DND-41 (cell line): ENCODE data around the gene CHEK1.
A peak's percentile ranks its signal among the peaks of the same experiment; 100 is the strongest.
"Not testable (repeated sequence)": the region's sequence is repeated elsewhere in the genome, so short reads cannot be mapped to it uniquely, and the experiment has no call there.

Source experiments
- ATAC-seq: fragments of 200-7000 bp; cut with Tn5 transposase; 3 replicates; pipeline ENCODE4 v1.9.1; 2021; ENCODE audit warnings: low read depth; ENCODE audit not compliant: insufficient read depth
- DNase-seq: peaks from one replicate; pipeline ENCODE4 v3.0.0-alpha.2; 2020
- H2AFZ ChIP-seq: 2 replicates; pipeline ENCODE4 v1.6.0; 2012; ENCODE audit warnings: low read depth, low read length
- H3K27ac ChIP-seq: 2 replicates; pipeline ENCODE4 v1.5.1; 2012; ENCODE audit warnings: low read length, inconsistent platforms
- H3K27me3 ChIP-seq: fragments of 200-600 bp; sonication (generic); 2 replicates; pipeline ENCODE4 v1.6.0; 2012; ENCODE audit warnings: low read length, mild to moderate bottlenecking, inconsistent platforms; ENCODE audit not compliant: insufficient read depth, poor library complexity
- H3K36me3 ChIP-seq: 2 replicates; pipeline ENCODE4 v1.5.1; 2012; ENCODE audit warnings: low read length, inconsistent platforms; ENCODE audit not compliant: insufficient read depth
- H3K4me1 ChIP-seq: 2 replicates; pipeline ENCODE4 v1.5.1; 2012; ENCODE audit warnings: mild to moderate bottlenecking, low read length; ENCODE audit not compliant: insufficient read depth
- H3K4me2 ChIP-seq: 2 replicates; pipeline ENCODE4 v1.6.0; 2012; ENCODE audit warnings: mild to moderate bottlenecking, moderate library complexity, low read length, inconsistent platforms; ENCODE audit not compliant: insufficient read depth
- H3K4me3 ChIP-seq, 2 experiments: fragments of 200-600 bp in 1 of 2; shearing (Covaris generic) in 1 of 2; 2 replicates each; pipeline ENCODE4 v1.5.1; 2012 to 2016; ENCODE audit warnings: inconsistent platforms in 2 of 2, low read length in 2 of 2, mild to moderate bottlenecking in 2 of 2, low read depth in 1 of 2, moderate library complexity in 1 of 2
- H3K79me2 ChIP-seq: 2 replicates; pipeline ENCODE4 v1.6.0; 2012; ENCODE audit warnings: low read length, inconsistent platforms; ENCODE audit not compliant: insufficient read depth
- H3K9ac ChIP-seq: 2 replicates; pipeline ENCODE4 v1.6.0; 2012; ENCODE audit warnings: low read depth, mild to moderate bottlenecking, inconsistent platforms, low read length, moderate library complexity
- H3K9me3 ChIP-seq: 2 replicates; pipeline ENCODE4 v1.5.1; 2012; ENCODE audit warnings: low read length, moderate library complexity, mild to moderate bottlenecking, inconsistent platforms; ENCODE audit not compliant: insufficient read depth, severe bottlenecking
- H4K20me1 ChIP-seq: 2 replicates; pipeline ENCODE4 v1.6.0; 2012; ENCODE audit warnings: low read length; ENCODE audit not compliant: insufficient read depth
- EZH2 ChIP-seq: IDR thresholded peaks from 3 replicates; pipeline ENCODE4 v1.6.1; 2012; ENCODE audit warnings: borderline replicate concordance, low read depth, mild to moderate bottlenecking, moderate library complexity, low read length, inconsistent platforms; ENCODE audit not compliant: severe bottlenecking
- TF ChIP-seq, protein P1 (sequence below): IDR thresholded peaks from 2 replicates; pipeline ENCODE4 v1.5.1; 2012; ENCODE audit warnings: borderline replicate concordance, low read length, moderate library complexity, mild to moderate bottlenecking; ENCODE audit not compliant: poor library complexity, severe bottlenecking; ENCODE audit errors: extremely low read depth

CHEK1 gene

DNA sequence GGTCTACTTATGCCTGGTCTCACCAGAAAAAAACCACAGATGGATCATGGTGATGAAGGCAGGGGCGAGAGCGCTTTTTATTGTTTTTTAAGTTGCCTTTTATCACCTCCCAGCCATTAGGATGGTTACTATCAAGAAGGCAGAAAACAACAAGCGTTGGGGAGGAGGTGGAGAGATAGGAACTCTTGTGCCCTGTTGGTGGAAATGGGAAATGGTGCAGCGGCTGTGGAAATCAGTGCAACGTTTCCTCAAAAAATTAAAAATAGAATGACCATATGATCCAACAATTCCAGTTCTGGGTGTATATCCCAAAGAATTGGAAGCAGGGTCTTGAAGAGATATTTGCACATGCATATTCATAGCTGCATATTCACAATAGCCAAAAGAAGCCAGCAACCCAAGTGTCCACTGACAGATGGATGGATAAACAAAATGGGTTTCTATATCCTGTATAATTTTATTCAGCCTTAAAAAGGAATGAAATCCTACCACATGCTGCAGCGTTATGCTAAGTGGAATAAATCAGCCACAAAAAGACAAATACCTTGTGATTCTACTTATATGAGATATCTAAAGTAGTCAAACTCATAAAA lies 76.2 kb downstream of the CHEK1 start:
- Histone ChIP-seq H3K36me3 (no peaks in the 10 kb centered on the region), H3K9me3 (no peaks in the 10 kb centered on the region), H4K20me1 (no peaks in the 10 kb centered on the region), H3K27me3 (no peaks in the 10 kb centered on the region), H3K79me2 (no peaks in the 10 kb centered on the region), H3K4me2 (no peak overlapping the region), H3K9ac (no peak overlapping the region), H3K4me1 (peaks cover 19% of the 10 kb centered on the region), H3K4me3 (no peak overlapping the region), H2AFZ (no peak overlapping the region), H3K27ac (no peak overlapping the region)
- TF ChIP-seq, protein P1, sequence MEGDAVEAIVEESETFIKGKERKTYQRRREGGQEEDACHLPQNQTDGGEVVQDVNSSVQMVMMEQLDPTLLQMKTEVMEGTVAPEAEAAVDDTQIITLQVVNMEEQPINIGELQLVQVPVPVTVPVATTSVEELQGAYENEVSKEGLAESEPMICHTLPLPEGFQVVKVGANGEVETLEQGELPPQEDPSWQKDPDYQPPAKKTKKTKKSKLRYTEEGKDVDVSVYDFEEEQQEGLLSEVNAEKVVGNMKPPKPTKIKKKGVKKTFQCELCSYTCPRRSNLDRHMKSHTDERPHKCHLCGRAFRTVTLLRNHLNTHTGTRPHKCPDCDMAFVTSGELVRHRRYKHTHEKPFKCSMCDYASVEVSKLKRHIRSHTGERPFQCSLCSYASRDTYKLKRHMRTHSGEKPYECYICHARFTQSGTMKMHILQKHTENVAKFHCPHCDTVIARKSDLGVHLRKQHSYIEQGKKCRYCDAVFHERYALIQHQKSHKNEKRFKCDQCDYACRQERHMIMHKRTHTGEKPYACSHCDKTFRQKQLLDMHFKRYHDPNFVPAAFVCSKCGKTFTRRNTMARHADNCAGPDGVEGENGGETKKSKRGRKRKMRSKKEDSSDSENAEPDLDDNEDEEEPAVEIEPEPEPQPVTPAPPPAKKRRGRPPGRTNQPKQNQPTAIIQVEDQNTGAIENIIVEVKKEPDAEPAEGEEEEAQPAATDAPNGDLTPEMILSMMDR, result no peak
- no peak for TF ChIP-seq EZH2
- no peak for ATAC-seq
- DNase-seq, result no peak

DNA sequence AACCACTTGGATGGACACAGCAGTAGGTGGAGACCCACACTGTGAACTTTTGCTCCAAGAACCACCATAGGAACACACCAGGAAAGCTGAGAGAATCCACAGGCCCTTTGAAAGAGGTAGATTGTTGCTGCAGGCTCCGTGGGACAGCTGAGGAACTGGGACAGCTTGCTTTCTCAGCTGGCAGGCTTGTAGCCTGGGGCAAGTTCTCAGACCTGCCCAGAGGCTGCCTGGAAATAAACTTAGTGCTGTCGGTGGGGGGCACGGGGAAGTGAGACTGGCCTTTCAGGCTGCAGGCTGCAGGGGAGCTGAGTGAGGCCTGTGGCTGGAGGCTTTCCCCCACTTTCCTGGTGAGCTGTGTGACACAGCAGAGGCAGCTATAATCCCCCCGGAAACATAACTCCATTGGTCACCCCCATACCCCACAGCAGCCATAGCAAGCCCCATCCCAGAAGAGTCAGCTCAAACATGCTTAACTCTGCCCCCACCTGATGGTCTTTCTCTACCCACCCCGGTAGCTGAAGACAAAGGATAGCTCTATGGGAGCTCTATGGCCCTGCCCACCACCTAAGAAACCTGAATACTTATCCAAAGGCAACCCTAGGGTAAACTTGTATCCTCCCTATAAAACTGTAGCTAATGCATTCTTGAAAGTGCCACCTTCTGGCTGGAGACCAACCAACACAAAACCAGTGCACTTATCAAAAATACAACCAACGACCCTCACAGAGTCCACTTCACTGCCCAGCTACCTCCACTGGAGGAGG lies 77.1 kb downstream of the CHEK1 start:
- no peak for TF ChIP-seq EZH2
- TF ChIP-seq, protein P1, result no peak
- DNase-seq (no peak), ATAC-seq (0 out of 3 replicates have a peak, but pooled peaks have one; percentile 12)
- Histone ChIP-seq H3K4me1 (peaks cover 19% of the 10 kb centered on the region), H3K27me3 (no peaks in the 10 kb centered on the region), H3K79me2 (no peaks in the 10 kb centered on the region), H3K36me3 (no peaks in the 10 kb centered on the region), H3K4me2 (no peak overlapping the region), H3K27ac (no peak overlapping the region), H3K9me3 (no peaks in the 10 kb centered on the region), H3K4me3 (no peak overlapping the region), H2AFZ (no peak overlapping the region), H4K20me1 (no peaks in the 10 kb centered on the region), H3K9ac (no peak overlapping the region)

DNA sequence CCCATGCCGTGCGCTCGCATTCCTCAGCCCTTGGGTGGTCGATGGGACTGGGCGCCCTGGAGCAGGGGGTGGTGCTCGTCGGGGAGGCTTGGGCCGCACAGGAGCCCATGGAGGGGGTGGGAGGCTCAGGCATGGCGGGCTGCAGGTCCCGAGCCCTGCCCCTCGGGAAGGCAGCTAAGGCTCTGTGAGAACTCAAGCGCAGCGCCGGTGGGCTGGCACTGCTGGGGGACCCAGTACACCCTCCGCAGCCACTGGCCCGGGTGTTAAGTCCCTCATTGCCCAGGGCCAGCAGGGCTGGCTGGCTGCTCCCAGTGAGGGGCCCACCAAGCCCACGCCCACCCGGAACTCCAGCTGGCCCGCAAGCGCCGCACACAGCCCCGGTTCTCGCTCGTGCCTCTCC lies 79.7 kb downstream of the CHEK1 start:
- not testable (repeated sequence) for H3K27ac ChIP-seq, H3K36me3 ChIP-seq, H3K4me3 ChIP-seq, ATAC-seq, H2AFZ ChIP-seq, DNase-seq, H3K4me2 ChIP-seq, H3K27me3 ChIP-seq, H3K9ac ChIP-seq, H4K20me1 ChIP-seq, H3K9me3 ChIP-seq, H3K79me2 ChIP-seq
- peaks cover 19% of the 10 kb centered on the region for H3K4me1 ChIP-seq

DNA sequence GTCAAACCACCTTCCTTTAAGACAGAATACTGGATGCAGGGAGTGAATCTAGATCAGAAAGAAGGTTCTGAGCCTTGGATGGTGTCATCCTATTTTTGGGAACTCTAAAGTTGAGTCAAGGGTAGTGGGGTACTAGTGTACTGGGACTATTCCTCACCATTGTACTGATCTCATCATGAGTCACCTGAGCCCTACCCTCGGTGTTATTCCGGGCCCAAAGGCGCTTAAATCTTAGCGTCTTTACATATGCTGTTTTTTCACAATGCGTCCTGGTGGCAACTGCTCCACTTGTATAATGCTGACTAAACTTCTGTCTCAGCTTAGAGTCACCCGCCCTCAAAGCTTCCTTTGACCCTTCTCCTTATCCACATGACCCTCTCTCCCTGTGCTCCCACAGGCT lies 95.8 kb downstream of the CHEK1 start:
- TF ChIP-seq, protein P1, result no peak
- no peak for TF ChIP-seq EZH2
- Histone ChIP-seq H3K36me3 (no peaks in the 10 kb centered on the region), H3K9ac (no peak overlapping the region), H3K4me1 (no peaks in the 10 kb centered on the region), H3K79me2 (no peaks in the 10 kb centered on the region), H3K27me3 (peaks cover 10% of the 10 kb centered on the region), H3K4me3 (no peak overlapping the region), H4K20me1 (no peaks in the 10 kb centered on the region), H2AFZ (no peak overlapping the region), H3K4me2 (no peak overlapping the region), H3K27ac (no peak overlapping the region), H3K9me3 (no peaks in the 10 kb centered on the region)
- no peak for DNase-seq
- ATAC-seq, result no peak
